IMR-90 (cell line): ENCODE results near the gene S1PR5. TPM values are rescaled to one million over a fixed set of nuclear protein-coding genes. Genes with fewer than 3 reads are reported as not detected.
A peak's percentile ranks its signal among the peaks of the same experiment; 100 is the strongest.

Experiments used
- ATAC-seq: fragments of 200-7000 bp; cut with Tn5 transposase; 2 replicates; pipeline ENCODE4 v1.9.1; 2020; ENCODE audit warnings: low read depth, mild to moderate bottlenecking, moderate library complexity
- BruUV-seq: library from RNA; stranded (reverse); fragments of 400-500 nt; replicated peaks from 2 replicates; lab custom pipeline; 2021; lab: Mats Ljungman, UMichigan
- CTCF ChIA-PET: fragments of 300-600 bp; formaldehyde crosslinking; extraction: SDS; loops from one replicate; lab custom pipeline; 2021; ENCODE audit warnings: antibody characterized with exemption; lab: Yijun Ruan, JAX
- POLR2A ChIA-PET: fragments of 300-600 bp; sonication (Branson Sonifier 250); formaldehyde crosslinking; loops from one replicate; lab custom pipeline; 2022; ENCODE audit warnings: antibody characterized with exemption; ENCODE audit not compliant: unreplicated experiment; lab: Charles Lee
- DNase-seq: peaks from one replicate; pipeline ENCODE4 v3.0.0; 2013
- H2AFZ ChIP-seq: replicated peaks from 2 replicates; pipeline ENCODE3; 2013; ENCODE audit warnings: low read length, mild to moderate bottlenecking; ENCODE audit not compliant: poor library complexity
- H2AK5ac ChIP-seq: 2 replicates; pipeline ENCODE4 v1.6.1; 2013; ENCODE audit warnings: low read depth, low read length, inconsistent platforms
- H2AK9ac ChIP-seq: replicated peaks from 2 replicates; pipeline ENCODE3; 2013; ENCODE audit warnings: mild to moderate bottlenecking, low read depth, low read length, moderate library complexity; ENCODE audit not compliant: poor library complexity
- H2BK120ac ChIP-seq: 2 replicates; pipeline ENCODE4 v1.6.1; 2013; ENCODE audit warnings: low read depth, low read length, inconsistent platforms
- H2BK15ac ChIP-seq: 3 replicates; pipeline ENCODE4 v1.6.1; 2013; ENCODE audit warnings: low read depth, low read length, inconsistent platforms
- H2BK20ac ChIP-seq: 2 replicates; pipeline ENCODE4 v1.6.1; 2013; ENCODE audit warnings: low read depth, mild to moderate bottlenecking, inconsistent platforms, low read length, moderate library complexity
- H2BK5ac ChIP-seq: 2 replicates; pipeline ENCODE4 v1.6.1; 2013; ENCODE audit warnings: mild to moderate bottlenecking, low read depth, low read length, inconsistent platforms; ENCODE audit not compliant: poor library complexity, severe bottlenecking
- H3K14ac ChIP-seq: replicated peaks from 2 replicates; pipeline ENCODE4 v1.6.1; 2013; ENCODE audit warnings: low read depth, low read length, inconsistent platforms
- H3K18ac ChIP-seq: 2 replicates; pipeline ENCODE4 v1.6.1; 2013; ENCODE audit warnings: low read depth, low read length, control low read depth
- H3K23ac ChIP-seq: 2 replicates; pipeline ENCODE4 v1.6.1; 2013; ENCODE audit warnings: low read depth, low read length, inconsistent platforms
- H3K27ac ChIP-seq: 2 replicates; pipeline ENCODE4 v1.5.1; 2013; ENCODE audit warnings: mild to moderate bottlenecking, control low read depth, low read length; ENCODE audit not compliant: insufficient read depth
- H3K27me3 ChIP-seq: 2 replicates; pipeline ENCODE4 v1.6.1; 2013; ENCODE audit warnings: low read length; ENCODE audit not compliant: control insufficient read depth, insufficient read depth
- H3K36me3 ChIP-seq: 2 replicates; pipeline ENCODE4 v1.6.1; 2013; ENCODE audit warnings: low read length, mixed read lengths; ENCODE audit not compliant: control insufficient read depth, insufficient read depth
- H3K4ac ChIP-seq: 2 replicates; pipeline ENCODE4 v1.6.1; 2013; ENCODE audit warnings: low read depth, low read length, inconsistent platforms
- H3K4me1 ChIP-seq: 2 replicates; pipeline ENCODE4 v1.6.1; 2013; ENCODE audit warnings: low read length, mixed read lengths; ENCODE audit not compliant: control insufficient read depth, insufficient read depth
- H3K4me2 ChIP-seq: 2 replicates; pipeline ENCODE4 v1.6.1; 2013; ENCODE audit warnings: low read depth, mild to moderate bottlenecking, control low read depth, low read length, moderate library complexity
- H3K4me3 ChIP-seq: 2 replicates; pipeline ENCODE4 v1.5.1; 2013; ENCODE audit warnings: low read depth, mild to moderate bottlenecking, control low read depth, low read length, moderate library complexity; ENCODE audit not compliant: insufficient read depth
- H3K56ac ChIP-seq: 2 replicates; pipeline ENCODE4 v1.6.1; 2013; ENCODE audit warnings: low read length, inconsistent platforms; ENCODE audit not compliant: insufficient read depth; ENCODE audit errors: extremely low read depth
- H3K79me1 ChIP-seq, 2 experiments: 2 replicates each; pipeline ENCODE4 v1.6.1; 2013; ENCODE audit warnings: low read length in 2 of 2, inconsistent platforms in 1 of 2, low read depth in 1 of 2
- H3K9ac ChIP-seq: 2 replicates; pipeline ENCODE4 v1.6.1; 2013; ENCODE audit warnings: low read depth, low read length, control low read depth
- H3K9me1 ChIP-seq: 2 replicates; pipeline ENCODE4 v1.6.1; 2013; ENCODE audit warnings: low read length, inconsistent platforms; ENCODE audit not compliant: insufficient read depth
- H3K9me3 ChIP-seq: 2 replicates; pipeline ENCODE4 v1.6.1; 2013; ENCODE audit warnings: low read length; ENCODE audit not compliant: control insufficient read depth, insufficient read depth
- H4K20me1 ChIP-seq: 2 replicates; pipeline ENCODE4 v1.6.1; 2013; ENCODE audit warnings: low read length, inconsistent platforms; ENCODE audit not compliant: insufficient read depth
- H4K5ac ChIP-seq: 2 replicates; pipeline ENCODE4 v1.6.1; 2013; ENCODE audit warnings: mild to moderate bottlenecking, low read depth, low read length, control low read depth
- H4K8ac ChIP-seq, 2 experiments: 2 replicates each; pipeline ENCODE4 v1.6.1; 2013; ENCODE audit warnings: low read depth in 2 of 2, low read length in 2 of 2, control low read depth in 1 of 2, inconsistent platforms in 1 of 2
- H4K91ac ChIP-seq: 2 replicates; pipeline ENCODE4 v1.6.1; 2013; ENCODE audit warnings: low read depth, low read length, inconsistent platforms; ENCODE audit not compliant: insufficient read depth
- BHLHE40 ChIP-seq: fragments of 150-350 bp; IDR thresholded peaks from 2 replicates; pipeline ENCODE4 v1.6.1; 2016; ENCODE audit warnings: mild to moderate bottlenecking, low read depth, low read length
- CEBPB ChIP-seq: IDR thresholded peaks from 2 replicates; pipeline ENCODE4 v1.6.1; 2012; ENCODE audit warnings: low read depth, low read length, improper control_type of control experiment
- CHD1 ChIP-seq: IDR thresholded peaks from 2 replicates; pipeline ENCODE4 v1.6.1; 2012; ENCODE audit warnings: low read depth, low read length, improper control_type of control experiment
- CTCF ChIP-seq: conservative IDR thresholded peaks from 2 replicates; pipeline ENCODE4 v1.5.1; 2012; ENCODE audit warnings: mild to moderate bottlenecking, low read depth, low read length, improper control_type of control experiment
- ELK1 ChIP-seq: fragments of 150-350 bp; IDR thresholded peaks from 2 replicates; pipeline ENCODE4 v1.6.1; 2016; ENCODE audit warnings: low read depth, mild to moderate bottlenecking, low read length, moderate library complexity, borderline replicate concordance
- FOS ChIP-seq: fragments of 150-350 bp; IDR thresholded peaks from 2 replicates; pipeline ENCODE4 v1.6.1; 2016; ENCODE audit warnings: low read depth, low read length
- MAFK ChIP-seq: IDR thresholded peaks from 2 replicates; pipeline ENCODE4 v1.6.1; 2012; ENCODE audit warnings: low read depth, low read length, improper control_type of control experiment
- MAZ ChIP-seq: IDR thresholded peaks from 2 replicates; pipeline ENCODE4 v1.6.1; 2012; ENCODE audit warnings: low read depth, mild to moderate bottlenecking, low read length, improper control_type of control experiment, moderate library complexity, borderline replicate concordance
- MXI1 ChIP-seq: IDR thresholded peaks from 2 replicates; pipeline ENCODE4 v1.6.1; 2012; ENCODE audit warnings: low read depth, mild to moderate bottlenecking, low read length, moderate library complexity, borderline replicate concordance
- NFE2L2 ChIP-seq: fragments of 150-350 bp; IDR thresholded peaks from 2 replicates; pipeline ENCODE4 v1.6.1; 2016; ENCODE audit warnings: low read depth, mild to moderate bottlenecking, low read length
- POLR2A ChIP-seq: IDR thresholded peaks from 2 replicates; pipeline ENCODE4 v1.6.1; 2012; ENCODE audit warnings: mild to moderate bottlenecking, low read depth, low read length
- RAD21 ChIP-seq: IDR thresholded peaks from 2 replicates; pipeline ENCODE4 v1.6.1; 2012; ENCODE audit warnings: low read length, improper control_type of control experiment
- RCOR1 ChIP-seq: IDR thresholded peaks from 2 replicates; pipeline ENCODE4 v1.6.1; 2012; ENCODE audit warnings: mild to moderate bottlenecking, low read length, improper control_type of control experiment; ENCODE audit not compliant: insufficient replicate concordance
- RFX5 ChIP-seq: IDR thresholded peaks from 2 replicates; pipeline ENCODE4 v1.8.0; 2012; ENCODE audit warnings: low read depth, mild to moderate bottlenecking, low read length, moderate library complexity
- SMC3 ChIP-seq: fragments of 150-350 bp; IDR thresholded peaks from 2 replicates; pipeline ENCODE4 v1.6.1; 2016; ENCODE audit warnings: low read depth, mild to moderate bottlenecking, antibody characterized with exemption, low read length, moderate library complexity
- USF2 ChIP-seq: fragments of 150-350 bp; IDR thresholded peaks from 2 replicates; pipeline ENCODE4 v1.6.1; 2017; ENCODE audit warnings: mild to moderate bottlenecking, antibody characterized with exemption, low read length, low read depth
- WGBS, 2 experiments: methylation state at CpG; one replicate each; pipeline versions ENCODE4 v1.1.5 to v1.1.7; 2013; ENCODE audit warnings: missing lambda C conversion rate in 2 of 2; ENCODE audit not compliant: insufficient read length in 1 of 2; ENCODE audit errors: extremely low coverage in 2 of 2; 5-methylcytosine and 5-hydroxymethylcytosine counted together
- dilution Hi-C: fragments of 300-500 bp; cut with HindIII; formaldehyde crosslinking; loops from one replicate; pipeline ENCODE4 v1.14.3; 2018; ENCODE audit warnings: low sequenced_read_pairs; ENCODE audit not compliant: unreplicated experiment
- in situ Hi-C: fragments of 300-500 bp; cut with MboI; formaldehyde crosslinking; loops from 3 replicates; pipeline ENCODE4 v1.14.3; 2019; ENCODE audit warnings: low sequenced_read_pairs, inconsistent platforms, mixed read lengths
- intact Hi-C: fragments of 100-400 bp; cut with micrococcal nuclease; formaldehyde crosslinking; loops from 2 replicates; pipeline ENCODE4 v1.10.0; 2022
- polyA plus RNA-seq, 3 experiments: library from polyadenylated mRNA; depleted of rRNA; stranded (reverse); fragments of >200 nt; gene quantifications; 2 replicates each; pipeline ENCODE4 v1.2.3, GENCODE V29; 2012; ENCODE audit warnings: low replicate concordance in 1 of 3
- total RNA-seq: library from RNA; depleted of rRNA; stranded (reverse); fragments of >200 nt; gene quantifications from 2 replicates; pipeline ENCODE4 v1.2.3, GENCODE V29; 2012

The S1PR5 gene
- total and polyA plus RNA-seq, 2 of the 4 experiments (the other 2 are of a cell fraction), result 0.36 to 0.55 TPM

GRCh38 chr19:10553087-10553667 lies 35.9 kb upstream of the S1PR5 start:
- Histone ChIP-seq H3K27me3 (no peaks in the 10 kb centered on the region), H4K91ac (no peak overlapping the region), H3K23ac (no peak overlapping the region), H3K9me3 (no peaks in the 10 kb centered on the region), H3K36me3 (peaks cover 74% of the 10 kb centered on the region), H2AK5ac (no peak overlapping the region), H3K4me1 (no peaks in the 10 kb centered on the region), H2BK15ac (no peak overlapping the region), H4K8ac (no peak overlapping the region), H3K9ac (no peak overlapping the region), H3K18ac (no peak overlapping the region), H2BK5ac (no peak overlapping the region), H3K27ac (no peak overlapping the region), H3K56ac (no peak overlapping the region), H3K4me3 (no peak overlapping the region), H4K20me1 (peaks cover 8% of the 10 kb centered on the region; the same call in 1 of the 2 replicates), H3K9me1 (no peaks in the 10 kb centered on the region), H3K79me1 (peaks cover 7 to 12% of the 10 kb centered on the region in 2 experiments; a peak in 2 of 4 replicates), H3K4me2 (no peak overlapping the region), H2AFZ (no peak overlapping the region), H3K14ac (no peak overlapping the region), H2AK9ac (no peak overlapping the region), H2BK20ac (no peak overlapping the region), H4K5ac (no peak overlapping the region), H2BK120ac (no peak overlapping the region), H3K4ac (no peak overlapping the region)
- intact Hi-C loops, result no loop called here
- ATAC-seq (no peak), DNase-seq (no peak)
- ChIA-PET POLR2A (no interaction called here), CTCF (no interaction called here)
- TF ChIP-seq SMC3 (no peak), CTCF (no peak), CEBPB (no peak), NFE2L2 (no peak), ELK1 (no peak), POLR2A (no peak), CHD1 (no peak), MAFK (no peak), RAD21 (no peak), RCOR1 (no peak), MAZ (no peak), USF2 (no peak), RFX5 (no peak), FOS (no peak), MXI1 (no peak), BHLHE40 (no peak)
- dilution Hi-C loops, result no loop called here
- no CpG with 5 or more reads among the region's 13 CpGs for WGBS, 2 experiments
- BruUV-seq, result TSS peak; percentile 92
- in situ Hi-C loops, result no loop called here
